ENCODE data around the gene ADGRB2.

The ADGRB2 gene

DNA sequence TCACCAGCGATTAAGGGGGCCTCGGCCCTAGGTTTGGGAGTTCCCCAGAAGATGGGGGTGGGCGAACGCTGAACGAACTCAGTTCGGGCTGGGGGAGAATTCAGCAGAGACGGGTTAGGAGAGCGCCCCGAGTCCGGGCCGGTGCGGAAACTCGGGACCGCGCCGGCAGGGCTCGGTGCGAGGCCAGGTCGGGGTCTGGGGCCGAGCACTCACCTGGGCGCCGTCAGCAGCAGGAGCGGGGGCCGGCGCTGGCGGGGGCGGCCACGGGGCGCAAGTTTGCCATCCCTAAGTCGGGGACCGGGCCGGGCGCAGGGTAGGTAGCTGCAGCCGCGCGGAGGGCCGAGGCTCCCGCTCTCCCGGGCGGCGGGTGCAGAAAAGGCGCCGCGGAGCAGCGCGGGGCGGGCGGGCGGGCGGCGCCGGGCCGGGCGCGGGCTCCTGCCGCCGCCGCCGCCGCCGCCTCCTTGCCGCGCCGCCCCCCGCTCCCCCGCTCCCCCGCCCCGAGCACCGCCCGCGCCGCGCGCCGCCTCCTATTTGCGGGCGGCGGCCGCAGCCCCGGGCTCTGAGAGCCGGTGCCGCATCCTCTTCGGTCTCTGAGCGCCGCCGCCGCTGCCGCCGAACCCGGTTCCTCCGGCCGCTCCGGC is 349 bp downstream of the ADGRB2 start:
- no peak for DNase-seq

DNA sequence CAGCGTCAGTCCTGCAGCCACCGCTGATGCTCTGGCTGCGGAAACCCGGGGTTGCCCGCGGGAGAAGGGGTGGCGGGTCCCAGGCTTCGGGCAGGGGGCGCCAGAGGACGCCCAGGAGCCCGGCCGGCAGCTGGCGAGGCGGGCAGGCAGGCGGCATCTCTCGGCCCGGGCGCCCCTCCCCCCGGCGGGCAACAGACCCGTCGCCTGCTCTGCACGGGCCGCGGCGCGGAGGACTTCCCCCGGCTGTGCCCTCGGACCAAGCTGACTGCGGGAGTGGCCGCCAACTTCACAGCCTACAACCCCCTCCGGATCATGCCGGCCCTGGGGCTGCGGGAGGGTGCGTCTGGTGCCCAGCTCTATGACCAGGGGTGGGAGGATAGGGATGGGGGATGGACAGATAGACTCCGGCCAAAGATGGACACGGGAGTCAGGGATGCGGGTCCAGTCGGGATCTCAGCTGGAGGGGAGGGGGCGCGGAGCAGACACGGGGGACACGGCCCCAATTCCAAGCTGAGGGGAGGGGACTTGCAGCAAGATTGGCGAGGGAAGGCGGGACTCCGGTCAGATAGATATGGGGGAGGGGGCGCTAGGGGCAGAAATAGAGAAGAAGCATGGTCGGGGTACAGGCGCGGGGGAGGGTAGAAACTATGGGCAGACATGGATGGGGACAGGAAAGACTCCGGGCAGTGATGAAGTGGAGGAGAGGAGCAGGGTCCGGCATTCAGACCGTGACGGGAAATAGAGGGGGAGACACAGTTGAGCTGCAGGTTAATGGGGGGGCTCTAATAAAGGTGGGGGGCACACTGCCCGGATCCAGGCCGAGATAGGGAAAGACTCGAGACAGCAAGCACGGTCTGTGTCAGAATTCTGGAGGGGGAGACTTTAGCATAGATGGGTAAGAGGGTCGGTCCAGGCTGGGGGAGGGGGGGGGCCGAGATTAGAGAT is 1.1 kb downstream of the ADGRB2 start:
- DNase-seq = peak; percentile 52

DNA sequence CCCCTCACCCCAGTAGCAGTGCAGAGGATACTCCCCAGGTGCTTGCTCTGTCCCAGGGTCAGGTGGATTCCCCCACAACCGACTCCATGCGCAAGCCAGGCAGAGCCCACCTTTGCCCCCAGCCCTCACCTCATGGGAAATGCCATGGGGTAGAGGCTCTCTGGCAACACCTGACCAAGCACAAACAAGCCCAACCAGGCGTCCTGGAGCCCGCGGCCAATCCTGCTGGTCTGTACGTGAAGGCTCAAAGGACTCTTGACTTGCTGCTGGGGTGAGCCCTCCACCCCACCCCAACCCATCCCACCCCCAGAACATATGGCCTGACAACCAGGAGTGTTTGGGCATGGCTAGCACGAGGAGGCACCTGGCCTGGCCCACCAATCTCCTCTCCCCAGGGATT is 1.8 kb downstream of the ADGRB2 start:
- no peak for DNase-seq

DNA sequence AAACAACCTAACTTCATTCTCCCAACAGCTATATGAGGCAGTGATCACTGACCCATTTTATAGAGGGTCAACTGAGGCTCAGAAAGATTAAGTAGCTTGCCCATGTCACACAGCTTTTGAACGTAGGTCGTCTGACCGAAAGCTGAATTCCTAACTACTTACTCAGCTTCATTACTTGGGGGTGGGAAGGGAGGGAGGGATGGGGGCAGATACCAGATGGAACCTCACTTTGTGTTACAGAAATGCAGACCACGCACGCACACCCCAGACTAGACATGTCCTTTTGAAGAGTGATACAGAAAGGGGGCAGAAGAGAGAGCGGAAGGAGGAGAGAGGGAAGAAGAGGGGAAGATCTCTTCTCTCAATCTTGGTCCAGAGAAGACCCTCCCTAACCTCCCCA is 2.3 kb downstream of the ADGRB2 start:
- DNase-seq = no peak

DNA sequence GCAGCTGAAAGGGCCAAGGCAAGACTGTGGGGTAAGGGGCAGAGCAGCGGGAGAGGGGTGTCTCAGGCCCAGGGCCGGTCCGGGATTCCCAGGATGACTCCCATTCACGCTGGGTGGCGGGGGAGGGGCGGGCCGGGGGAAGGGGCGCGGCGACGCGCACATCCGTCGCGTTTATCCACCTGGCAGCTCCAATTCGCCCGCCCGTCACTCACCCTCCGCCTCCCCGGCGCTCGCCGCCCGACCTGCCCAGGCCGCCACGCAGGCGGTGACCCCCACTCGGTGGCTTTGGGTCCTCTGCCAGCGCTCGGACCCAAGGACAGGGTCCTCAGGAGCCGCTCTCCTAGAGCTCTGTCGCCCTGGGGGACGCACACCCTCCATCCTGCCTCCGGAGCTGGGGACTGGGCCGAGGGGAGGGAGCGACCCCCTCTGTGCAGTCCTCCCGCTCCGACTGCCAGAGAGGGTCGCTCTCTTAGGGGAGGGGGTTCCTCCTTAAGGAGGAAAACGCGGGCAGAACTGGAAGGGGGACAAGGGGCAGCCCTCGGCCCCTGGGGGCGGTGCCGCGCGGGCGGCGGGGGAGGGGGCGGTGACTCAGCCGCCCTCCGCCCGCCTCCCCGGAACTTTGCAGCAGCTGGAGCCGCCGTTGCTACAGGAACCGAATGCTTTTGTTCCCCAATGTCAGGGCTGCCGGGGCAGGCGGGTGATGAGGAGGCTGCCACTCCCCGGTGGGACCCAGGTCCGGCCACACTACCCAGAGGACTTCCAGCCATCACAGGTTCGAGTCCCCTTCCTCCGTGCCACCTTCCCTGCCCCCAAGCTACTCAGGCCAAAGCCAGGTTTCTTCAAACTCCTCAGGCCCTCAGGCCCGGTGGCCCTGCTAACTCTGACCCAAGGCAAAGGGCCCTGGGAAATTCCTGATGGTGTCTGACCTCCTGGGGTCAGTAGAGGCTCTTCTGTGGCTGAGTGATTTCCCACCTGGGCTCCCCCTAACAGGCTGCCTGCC is 3.4 kb downstream of the ADGRB2 start:
- DNase-seq = peak; percentile 56

DNA sequence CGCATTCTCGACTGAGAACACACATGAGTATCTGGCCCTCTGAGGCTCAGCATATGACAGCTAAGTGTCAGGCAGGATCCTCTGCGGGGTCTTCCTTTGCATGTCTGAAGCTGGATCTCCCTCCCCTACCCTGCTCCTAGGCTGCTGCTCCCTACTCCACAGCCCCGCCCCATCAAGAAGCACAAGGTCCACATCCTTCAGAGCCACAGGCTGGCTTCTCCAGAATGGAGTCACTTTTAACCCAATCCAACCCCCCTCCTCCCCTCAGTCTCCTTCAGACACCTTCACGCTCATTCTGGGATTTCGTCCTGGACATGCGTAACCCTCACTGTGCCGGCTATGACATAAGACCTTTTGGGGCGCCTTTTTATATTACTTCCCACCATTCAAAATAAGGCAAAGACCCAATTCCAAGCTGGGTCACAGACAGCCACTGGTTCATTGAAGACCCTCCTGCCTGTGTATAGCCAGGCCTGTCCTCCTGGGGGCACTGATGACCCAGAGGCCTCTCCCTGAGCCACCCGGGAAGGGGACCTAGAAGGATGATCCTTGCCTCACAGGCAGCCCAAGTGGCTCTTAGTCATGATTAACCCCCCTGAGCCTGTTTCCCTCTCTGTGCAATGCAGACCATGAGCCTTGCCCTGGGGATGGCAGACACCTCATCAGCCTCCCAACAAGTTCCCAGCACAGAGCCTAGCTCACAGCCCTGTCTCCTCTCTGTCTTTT is 4.7 kb downstream of the ADGRB2 start:
- DNase-seq = no peak

DNA sequence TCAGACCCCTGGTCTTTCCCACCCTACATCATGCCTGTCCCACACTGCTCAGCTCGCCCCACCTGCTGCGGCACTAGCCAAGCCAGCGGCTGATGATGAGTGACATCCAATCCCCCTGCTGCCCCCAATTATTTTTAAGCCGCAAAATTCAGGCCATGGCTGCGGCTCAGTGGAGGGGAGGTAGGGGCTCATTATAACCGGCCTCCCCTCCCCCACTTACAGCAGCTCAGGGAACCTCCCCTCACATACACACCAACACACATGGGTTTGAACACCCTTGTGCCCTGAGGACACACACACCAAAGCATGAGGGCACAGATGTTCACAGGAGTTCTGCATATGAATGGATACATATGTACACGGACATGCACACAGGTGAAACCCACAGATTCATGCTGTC is 5.3 kb downstream of the ADGRB2 start:
- no peak for DNase-seq

DNA sequence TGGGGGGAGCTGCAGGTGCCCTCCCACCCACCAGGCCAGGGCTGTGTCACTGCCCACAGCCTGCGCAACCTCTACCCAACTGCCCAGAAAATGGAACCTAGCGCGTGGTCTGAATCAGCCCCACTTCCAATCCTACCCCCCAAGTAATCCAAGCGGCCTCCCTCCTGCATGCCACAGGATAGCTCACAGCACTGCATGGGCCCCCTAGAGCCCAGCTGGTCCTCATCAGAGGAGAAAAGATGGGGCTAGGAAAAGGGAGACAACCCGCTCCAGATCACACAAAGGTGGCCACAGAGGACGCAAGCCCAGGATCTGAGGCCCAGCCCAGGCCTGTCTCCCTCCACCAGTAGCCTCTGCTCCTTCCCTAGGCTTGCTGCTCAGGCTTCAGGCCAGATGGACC is 6.2 kb downstream of the ADGRB2 start:
- no peak for DNase-seq

DNA sequence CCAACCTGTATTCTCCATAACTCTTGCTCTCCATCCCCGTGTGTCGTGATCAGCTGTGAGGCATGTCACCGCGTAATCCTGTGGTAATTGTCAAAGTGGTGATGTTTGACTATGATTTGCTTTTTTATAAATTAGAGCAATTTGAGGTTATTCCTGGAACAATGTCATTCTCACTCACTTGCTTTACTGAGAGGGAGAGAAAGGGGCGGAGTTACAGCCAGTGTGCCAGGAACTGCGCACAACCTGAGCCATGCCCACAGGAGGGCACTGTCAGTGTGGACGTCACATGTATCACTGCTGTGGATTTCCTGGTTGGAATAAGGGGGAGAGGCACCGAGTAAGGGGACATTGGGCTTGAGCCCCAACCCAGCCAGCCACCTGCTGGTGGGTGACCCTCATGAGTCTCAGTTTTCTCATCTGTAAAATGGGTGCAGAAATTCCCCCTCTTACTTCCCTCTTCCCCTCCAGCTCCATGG is 6.9 kb downstream of the ADGRB2 start:
- no peak for DNase-seq

DNA sequence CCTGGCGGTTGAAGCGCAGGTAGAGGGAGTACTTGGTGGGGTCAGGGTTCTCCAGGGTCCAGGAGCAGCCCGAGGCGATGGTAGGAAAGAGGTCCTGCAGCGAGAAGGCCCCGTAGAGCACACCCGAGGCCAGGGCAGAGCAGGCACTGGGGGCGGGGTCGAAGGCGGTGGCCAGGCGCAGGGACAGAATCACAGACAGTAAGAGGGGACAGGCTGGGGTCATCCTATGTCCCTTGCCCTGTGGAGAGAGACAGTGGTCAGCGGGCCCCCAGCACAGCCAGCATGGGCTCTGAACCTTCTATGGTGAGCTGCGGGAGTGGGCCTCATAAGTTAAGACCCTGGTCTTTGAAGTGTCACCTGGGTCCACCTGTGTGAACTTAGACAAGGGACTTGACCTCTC is 7.6 kb downstream of the ADGRB2 start:
- no peak for DNase-seq

DNA sequence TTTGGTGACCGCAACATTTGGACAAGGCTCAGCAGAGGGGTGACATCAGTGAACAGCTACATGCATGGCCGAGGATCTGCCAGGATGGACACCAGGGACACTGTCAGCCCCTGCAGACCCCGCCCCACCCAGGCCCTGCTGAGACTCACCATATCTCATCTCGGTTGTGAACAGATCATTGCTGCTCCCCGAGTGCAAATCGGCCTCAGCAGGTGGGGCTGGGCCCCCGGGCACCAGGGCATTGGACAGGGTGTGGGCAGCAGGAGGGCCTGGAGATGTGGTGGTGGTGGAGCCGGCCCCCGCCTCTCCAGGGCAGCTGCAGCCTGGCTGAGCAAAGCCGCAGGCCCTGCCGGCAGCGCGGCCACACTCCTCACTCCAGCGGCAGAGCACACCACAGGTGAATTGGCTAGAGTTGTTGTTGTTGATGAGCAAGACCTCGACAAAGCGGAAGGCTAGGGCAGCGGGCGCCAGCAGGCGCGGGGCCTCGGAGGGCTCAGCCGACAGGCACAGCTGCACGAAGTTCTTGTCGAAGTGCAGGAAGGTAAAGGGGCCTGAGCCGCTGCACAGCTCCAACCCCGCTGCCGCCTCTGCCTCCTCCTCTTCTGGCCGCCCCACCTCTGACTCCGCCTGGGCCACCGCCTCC is 8.2 kb downstream of the ADGRB2 start:
- no peak for DNase-seq

DNA sequence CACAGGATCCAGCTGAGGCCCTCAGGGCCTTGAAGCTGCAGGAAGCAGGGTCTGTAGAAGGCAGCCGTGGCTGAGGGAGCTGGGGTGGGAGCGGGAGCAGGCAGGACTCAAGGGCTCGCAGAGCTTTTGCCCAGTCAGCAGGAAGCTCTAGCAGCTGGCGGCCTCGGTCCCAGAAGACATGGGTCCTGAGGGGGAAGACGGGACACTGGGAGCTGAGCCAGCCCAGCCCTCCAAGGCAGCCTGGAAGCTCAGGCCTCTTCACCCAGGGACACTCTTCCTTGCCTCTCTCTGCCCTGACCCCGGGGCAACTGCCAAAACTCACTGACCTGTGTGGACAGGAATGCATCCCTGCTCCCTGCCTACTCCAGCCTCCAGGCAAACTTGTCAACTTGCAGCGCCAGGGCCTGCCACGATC is 8.9 kb downstream of the ADGRB2 start:
- DNase-seq = no peak

DNA sequence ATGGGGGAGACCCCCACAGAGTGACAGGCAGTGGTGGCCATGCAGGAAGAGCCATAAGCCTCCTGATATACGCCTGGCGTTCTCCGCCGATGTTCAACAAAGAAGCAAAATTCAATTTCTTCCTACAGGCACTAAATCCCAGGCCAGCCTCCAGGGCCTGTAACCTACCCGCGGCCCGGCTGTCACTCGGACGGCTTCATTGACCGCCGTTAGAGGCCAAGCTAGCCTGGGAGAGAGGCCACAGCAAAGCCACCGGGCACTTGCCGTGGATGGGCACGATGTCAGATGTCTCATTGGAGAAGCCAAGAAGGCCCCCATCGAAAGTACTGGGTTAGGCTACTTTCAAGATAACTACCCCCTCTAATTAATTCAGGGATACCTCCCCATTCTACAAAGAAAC is 9.7 kb downstream of the ADGRB2 start:
- DNase-seq = no peak

DNA sequence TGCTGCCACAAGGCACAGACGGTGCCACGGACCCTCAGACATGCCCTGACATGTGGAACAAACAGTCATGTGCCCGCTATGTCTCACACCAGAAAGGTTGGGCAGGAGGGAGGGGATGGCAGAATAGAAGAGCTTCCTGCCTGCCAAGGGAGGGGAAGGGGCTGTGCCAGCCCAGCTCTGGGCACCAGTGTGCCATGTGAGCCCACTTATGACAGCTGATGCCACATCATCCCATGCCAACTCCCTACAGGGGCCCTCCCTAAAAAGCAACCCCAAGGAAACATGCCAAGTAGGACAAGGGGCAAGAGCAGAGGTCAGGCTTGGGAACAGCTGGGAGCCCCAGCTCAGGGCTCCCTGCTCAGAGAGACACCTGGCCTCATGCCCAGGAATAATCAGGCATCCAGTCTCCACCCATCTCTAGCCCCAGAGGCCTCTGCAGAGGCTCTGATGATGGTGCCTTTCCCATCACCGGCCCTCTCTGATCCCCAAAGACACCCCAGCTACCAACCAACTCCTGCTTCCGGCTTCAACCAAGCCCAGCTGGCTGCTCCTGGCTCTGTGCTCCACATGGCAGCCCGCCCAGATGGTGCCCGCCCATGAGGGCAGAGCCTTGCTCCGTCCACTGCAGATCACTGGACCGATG is 10.3 kb downstream of the ADGRB2 start:
- no peak for DNase-seq

DNA sequence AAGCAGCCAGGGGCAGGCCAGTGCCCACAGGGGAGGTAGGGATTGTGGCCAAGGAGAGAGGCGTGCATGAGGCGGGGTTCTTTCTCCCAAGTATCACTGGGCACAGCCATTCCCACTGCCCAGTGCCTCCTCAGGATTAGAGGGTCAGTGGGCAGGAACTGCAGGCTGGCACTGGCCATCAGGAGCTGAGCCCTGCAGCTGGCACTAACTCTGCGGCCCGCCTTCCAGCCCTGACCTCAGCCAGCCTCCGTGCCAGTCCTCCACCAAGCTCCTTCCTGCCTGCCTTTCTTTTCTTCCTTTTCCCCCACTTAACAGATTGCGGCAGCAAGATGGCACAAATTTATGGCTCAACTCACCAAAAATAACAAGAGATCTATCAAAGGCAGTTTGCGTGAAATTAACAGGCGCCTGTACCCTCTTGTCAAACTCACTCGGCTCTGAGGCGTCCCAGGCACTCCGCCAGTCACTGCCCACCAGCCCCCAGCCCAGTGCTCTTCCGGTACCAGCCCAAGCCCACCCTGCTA is 11.1 kb downstream of the ADGRB2 start:
- DNase-seq = no peak

DNA sequence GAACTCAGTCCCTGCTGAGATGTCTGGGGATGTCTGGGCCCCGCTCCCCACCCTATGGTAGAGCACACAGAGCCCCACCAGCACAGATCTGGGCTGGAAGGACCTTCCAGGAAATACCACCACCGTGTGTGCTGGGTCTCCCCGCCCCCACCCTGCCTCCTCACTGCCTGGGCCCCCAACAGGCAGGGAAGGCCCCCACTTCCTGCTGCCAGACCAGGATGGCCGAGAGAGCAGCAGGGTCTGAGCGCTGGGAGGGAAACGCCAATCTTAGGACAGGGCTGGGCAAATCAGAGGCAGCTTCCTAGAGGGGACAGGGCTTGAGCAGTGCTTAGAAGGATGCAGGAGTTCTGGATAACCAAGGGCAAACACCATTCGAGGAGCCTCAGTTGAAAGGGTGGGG is 11.9 kb downstream of the ADGRB2 start:
- DNase-seq = no peak

DNA sequence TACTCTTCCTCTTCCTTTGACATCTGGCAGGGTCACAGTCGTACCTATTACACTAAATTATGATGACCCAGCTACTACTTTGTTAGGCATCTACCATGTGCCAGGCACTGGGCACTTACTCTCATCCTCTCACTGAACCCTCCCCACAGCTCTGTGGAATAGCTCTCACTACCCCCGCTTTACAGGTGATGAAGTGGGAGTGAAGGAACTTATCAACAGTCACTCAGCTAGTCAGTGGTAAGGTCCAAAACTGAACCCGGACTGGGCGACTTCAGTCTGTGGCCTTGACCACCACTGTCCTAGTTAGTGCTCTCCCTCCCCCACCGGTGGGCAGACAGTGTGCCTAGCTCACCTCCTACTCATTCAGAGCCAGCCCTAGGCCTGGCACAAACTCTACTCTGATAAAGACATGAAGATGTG is 12.3 kb downstream of the ADGRB2 start:
- no peak for DNase-seq

DNA sequence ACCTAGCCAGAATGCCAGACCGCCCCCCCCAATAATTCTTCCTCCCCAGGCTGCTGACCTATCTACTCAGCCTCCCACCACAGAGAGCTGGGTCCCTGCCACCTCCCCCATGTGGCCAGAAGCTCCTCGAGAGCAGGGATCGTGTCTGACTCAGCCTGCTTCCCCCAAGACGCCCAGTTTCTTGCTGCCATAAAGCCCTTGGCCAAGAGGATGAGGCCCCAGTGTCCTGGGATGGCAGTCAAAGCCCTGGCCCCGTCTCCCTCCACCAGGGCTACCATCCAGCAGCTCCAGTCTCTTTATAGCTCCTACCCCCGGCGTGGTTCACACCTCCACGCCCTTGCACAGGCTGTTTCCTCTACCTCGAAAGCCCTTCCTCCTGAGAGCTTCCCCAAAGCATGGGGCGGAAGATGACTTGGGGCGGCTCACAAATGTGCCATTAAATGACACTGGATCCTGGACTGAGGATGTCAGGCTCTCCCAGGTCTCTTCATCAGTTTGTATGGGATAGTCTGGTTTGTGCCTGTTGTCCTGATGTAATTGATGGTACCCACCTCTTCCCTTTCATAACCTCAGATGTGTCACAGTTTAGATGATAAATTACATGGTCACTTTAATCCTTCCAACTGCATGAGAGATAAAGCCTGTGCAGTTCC is 13.2 kb downstream of the ADGRB2 start:
- DNase-seq = no peak

DNA sequence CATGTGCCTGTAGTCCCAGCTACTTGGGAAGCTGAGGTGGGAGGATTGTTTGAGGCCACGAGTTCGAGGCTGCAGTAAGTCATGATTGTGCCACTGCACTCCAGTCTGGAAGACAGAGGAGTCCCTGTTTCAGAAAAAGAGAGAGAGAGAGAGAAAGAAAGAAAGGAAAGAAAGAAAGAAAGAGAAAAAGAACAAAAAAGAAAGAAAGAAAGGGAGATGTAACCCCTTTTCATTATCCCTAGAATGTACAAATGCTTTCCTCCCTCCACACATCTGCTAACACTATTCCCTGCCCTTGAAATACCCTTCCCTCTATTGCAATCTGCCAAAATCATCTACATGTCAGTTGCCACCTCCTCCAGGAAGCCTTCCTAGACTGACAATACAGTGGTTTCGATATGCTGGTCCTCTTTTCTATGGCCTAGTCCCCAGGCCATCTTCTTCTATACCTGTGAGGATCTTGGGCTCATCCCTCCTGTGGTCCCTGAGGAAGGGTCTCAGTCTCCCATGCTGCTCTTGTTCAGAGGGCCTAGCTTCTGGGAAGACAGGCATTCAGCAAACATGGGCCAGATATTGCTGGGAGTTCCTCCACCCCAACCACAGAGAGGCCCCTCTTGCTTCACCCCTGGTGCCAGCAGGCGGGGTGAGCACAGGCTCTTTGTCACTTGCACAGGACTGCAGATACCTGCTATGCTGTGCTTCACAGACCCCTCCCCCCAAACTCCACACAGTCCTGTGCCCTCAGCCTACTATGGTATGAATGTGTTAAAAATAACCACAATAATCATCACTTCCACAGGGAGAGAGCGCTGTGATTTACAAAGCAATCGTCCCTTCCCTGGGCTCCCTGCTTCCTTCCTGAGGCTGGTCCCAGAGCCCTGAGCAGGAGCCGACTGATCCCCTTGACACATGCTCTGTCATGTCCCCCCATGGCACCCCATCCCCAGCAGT is 14.1 kb downstream of the ADGRB2 start:
- DNase-seq = no peak
